CD4-positive, CD25-positive, alpha-beta regulatory T cell (primary cell): ENCODE data around the gene ZFP91. TPM values are rescaled to one million over a fixed set of nuclear protein-coding genes. Genes with fewer than 3 reads are reported as not detected.

ENCODE experiments used
- polyA plus RNA-seq, 4 donors: library from polyadenylated mRNA; unstranded; fragments of 300-500 nt; fragmentation: Illumina TruSeq; gene quantifications; one replicate each; pipeline ENCODE4 v1.2.3, GENCODE V29; 2021
- total RNA-seq: library from RNA; stranded (reverse); gene quantifications from one replicate; pipeline ENCODE4 v1.2.3, GENCODE V29; 2022

The ZFP91 gene
- total and polyA plus RNA-seq, 5 donors from 2014 or later, result 5.0 to 46.5 (median 7.5) TPM

Other genes with a start within 250 kb of the ZFP91 start
- not detected for gene OR5B17, start 220.0 kb upstream of the ZFP91 start, total RNA-seq
- not detected for gene OR5B17, start 220.0 kb upstream of the ZFP91 start, polyA plus RNA-seq
- gene OR5B3, start 172.2 kb upstream of the ZFP91 start, total RNA-seq, result not detected
- gene OR5B3, start 172.2 kb upstream of the ZFP91 start, polyA plus RNA-seq, result not detected
- not detected for gene OR5B2, start 150.9 kb upstream of the ZFP91 start, total RNA-seq
- not detected for gene OR5B2, start 150.9 kb upstream of the ZFP91 start, polyA plus RNA-seq
- not detected for gene OR5B12, start 136.8 kb upstream of the ZFP91 start, total RNA-seq
- not detected for gene OR5B12, start 136.8 kb upstream of the ZFP91 start, polyA plus RNA-seq
- not detected for gene OR5B21, start 71.0 kb upstream of the ZFP91 start, total RNA-seq
- not detected for gene OR5B21, start 71.0 kb upstream of the ZFP91 start, polyA plus RNA-seq
- 101 TPM for gene LPXN, start 3.2 kb upstream of the ZFP91 start, total RNA-seq
- gene LPXN, start 3.2 kb upstream of the ZFP91 start, polyA plus RNA-seq, result 100 to 1,000 TPM; 221 to 314 (median 265) TPM
- 4.9 TPM for gene CNTF, start 43.6 kb downstream of the ZFP91 start, total RNA-seq
- not detected for gene CNTF, start 43.6 kb downstream of the ZFP91 start, polyA plus RNA-seq
- gene GLYAT, start 152.9 kb downstream of the ZFP91 start, total RNA-seq, result not detected
- not detected for gene GLYAT, start 152.9 kb downstream of the ZFP91 start, polyA plus RNA-seq